Measurements from ENCODE around the gene PPP1R2C. TPM values are rescaled to one million over a fixed set of nuclear protein-coding genes. Genes with fewer than 3 reads are reported as not detected.

PPP1R2C gene
- total RNA-seq, 4 donors from 2014 or later, result not detected

DNA sequence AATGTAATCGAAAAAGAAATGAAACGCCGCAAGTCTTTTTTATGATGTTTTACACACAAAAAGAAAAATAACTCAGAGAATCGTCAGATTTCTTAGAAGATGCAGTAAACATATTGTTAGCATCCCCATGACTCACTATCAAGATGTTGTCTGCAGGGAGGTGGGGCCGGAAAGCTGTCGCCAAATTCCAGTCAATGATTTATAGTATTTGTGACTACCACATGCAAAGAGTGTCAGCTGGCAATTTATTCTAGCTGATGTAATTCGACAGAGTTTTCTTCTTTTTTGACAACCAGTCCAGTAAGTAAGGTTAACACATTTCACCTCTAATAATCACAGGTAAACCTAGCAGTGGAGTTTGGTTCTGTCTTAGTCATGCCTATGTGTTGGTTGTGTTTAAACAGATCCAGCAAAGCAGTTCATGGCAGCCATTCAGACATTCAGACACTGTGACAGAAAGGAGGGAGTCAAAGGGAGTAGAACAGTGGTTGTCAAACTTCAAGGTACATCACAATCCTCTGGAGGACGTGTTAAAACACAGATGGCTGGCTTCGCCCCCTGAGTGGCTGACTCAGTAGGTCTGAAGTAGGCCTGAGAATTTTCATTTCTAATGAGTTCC, 19.8 kb upstream of the PPP1R2C start:
- Histone ChIP-seq H3K27ac (no peak overlapping the region), H3K36me3 (no peaks in the 10 kb centered on the region), H3K27me3 (no peaks in the 10 kb centered on the region), H3K4me3 (no peak overlapping the region), H3K4me1 (no peaks in the 10 kb centered on the region), H3K9me3 (no peaks in the 10 kb centered on the region)
- TF ChIP-seq CTCF (IDR thresholded peaks at IDR 0.05) (no peak), POLR2A (IDR thresholded peaks at IDR 0.05) (no peak)
- no peak for DNase-seq

- H3K4me1 ChIP-seq, result no peaks in the 10 kb centered on the region
- no peak overlapping the region for H3K27ac ChIP-seq
- H3K36me3 ChIP-seq, result no peaks in the 10 kb centered on the region
- TF ChIP-seq CTCF (IDR thresholded peaks at IDR 0.05), result no peak
- no peak for TF ChIP-seq POLR2A (IDR thresholded peaks at IDR 0.05)
- no peaks in the 10 kb centered on the region for H3K9me3 ChIP-seq
- no peak for DNase-seq
- no peaks in the 10 kb centered on the region for H3K27me3 ChIP-seq
- no peak overlapping the region for H3K4me3 ChIP-seq
These were observed 5.5 kb upstream of the PPP1R2C start for GRCh38 chrX:42783451-42783850.

- DNase-seq, result peak in 2 of 3 donors; percentile 40 to 55
- H3K36me3 ChIP-seq, result no peaks in the 10 kb centered on the region
- H3K27me3 ChIP-seq, result no peaks in the 10 kb centered on the region
- no peaks in the 10 kb centered on the region for H3K4me1 ChIP-seq
- H3K27ac ChIP-seq, result no peak overlapping the region
- TF ChIP-seq CTCF (IDR thresholded peaks at IDR 0.05) (no peak), POLR2A (IDR thresholded peaks at IDR 0.05) (no peak)
- no peak overlapping the region for H3K4me3 ChIP-seq
- H3K9me3 ChIP-seq, result no peaks in the 10 kb centered on the region
These were observed 1.8 kb downstream of the PPP1R2C start for GRCh38 chrX:42776195-42776594.

GRCh38 chrX:42772874-42773273, 5.1 kb downstream of the PPP1R2C start:
- H3K9me3 ChIP-seq, result no peaks in the 10 kb centered on the region

GRCh38 chrX:42771506-42772335, 6.2 kb downstream of the PPP1R2C start:
- DNase-seq, result no peak
- no peaks in the 10 kb centered on the region for H3K36me3 ChIP-seq
- TF ChIP-seq CTCF (IDR thresholded peaks at IDR 0.05), result no peak
- TF ChIP-seq POLR2A (IDR thresholded peaks at IDR 0.05), result no peak
- no peak overlapping the region for H3K4me3 ChIP-seq
- no peaks in the 10 kb centered on the region for H3K9me3 ChIP-seq
- no peaks in the 10 kb centered on the region for H3K27me3 ChIP-seq
- H3K27ac ChIP-seq, result no peak overlapping the region
- no peaks in the 10 kb centered on the region for H3K4me1 ChIP-seq

More at GRCh38 chrX:42772874-42773273, 5.1 kb downstream of the PPP1R2C start:
- DNase-seq, result no peak
- Histone ChIP-seq H3K4me3 (no peak overlapping the region), H3K4me1 (no peaks in the 10 kb centered on the region), H3K27ac (no peak overlapping the region), H3K36me3 (no peaks in the 10 kb centered on the region), H3K27me3 (no peaks in the 10 kb centered on the region)
- TF ChIP-seq CTCF (IDR thresholded peaks at IDR 0.05) (no peak), POLR2A (IDR thresholded peaks at IDR 0.05) (no peak)
